Stimulated activated naive CD4-positive, alpha-beta T cell treated with Interleukin-2 at 50 U/mL for 16 hours (primary cell): ENCODE data around the gene SLC51A.
A peak's percentile ranks its signal among the peaks of the same experiment; 100 is the strongest.

ENCODE experiments used
- DNase-seq: peaks from one replicate; lab custom pipeline; 2025; lab: John Stamatoyannopoulos, UW

The SLC51A gene

DNA sequence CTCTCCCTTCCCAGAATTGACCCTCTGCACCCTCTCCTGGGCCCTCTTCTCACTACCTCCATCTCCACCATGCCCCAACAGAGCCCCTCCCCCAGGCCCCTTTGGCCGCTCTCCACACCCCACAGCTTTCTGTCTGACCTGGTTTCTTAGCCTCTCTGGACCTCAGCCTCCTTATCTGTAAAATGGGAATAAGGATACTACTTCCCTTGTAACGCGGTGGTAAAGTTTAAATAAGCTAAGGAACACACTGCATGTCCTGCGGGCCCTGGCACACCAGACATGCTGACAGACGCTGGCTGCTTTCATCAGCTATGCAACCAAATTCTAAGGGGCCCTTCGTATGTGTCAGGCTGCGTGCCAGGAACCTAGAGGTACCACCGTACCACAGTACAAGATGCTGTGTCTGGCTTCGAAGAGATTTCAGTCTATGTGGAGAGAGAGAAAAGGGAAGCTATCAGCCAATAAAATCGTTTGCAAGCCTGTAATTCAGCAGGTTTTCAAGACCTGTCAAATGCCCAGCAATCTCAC is 777 bp upstream of the SLC51A start:
- no peak for DNase-seq

DNA sequence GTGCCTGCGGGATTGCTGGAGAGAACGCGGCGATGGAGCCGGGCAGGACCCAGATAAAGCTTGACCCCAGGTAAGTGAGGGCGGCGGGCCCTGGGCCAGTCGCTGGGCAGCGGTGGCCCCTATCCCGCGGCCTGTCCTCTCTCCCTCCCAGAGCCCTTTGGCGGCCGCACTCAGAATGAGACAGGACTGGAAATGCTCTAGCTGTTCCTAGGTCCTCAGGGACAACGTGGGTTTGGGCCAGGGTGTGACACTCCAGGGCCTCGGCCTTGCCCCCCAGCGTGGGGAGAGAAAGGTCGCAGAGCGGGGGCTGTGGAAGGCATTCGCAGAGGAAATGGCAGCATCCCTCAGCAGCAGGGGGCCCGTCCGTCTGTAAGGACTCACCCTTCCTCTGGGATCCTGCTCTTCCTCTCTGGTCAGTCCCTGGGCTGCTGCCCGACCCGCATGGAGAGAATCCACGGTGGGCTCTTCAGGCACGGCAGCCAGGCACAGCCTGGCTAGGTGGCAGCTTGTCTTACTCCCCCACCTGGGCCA is 412 bp downstream of the SLC51A start:
- DNase-seq: no peak

GRCh38 chr3:196217307-196218154 is 1.2 kb downstream of the SLC51A start:
- DNase-seq: no peak

DNA sequence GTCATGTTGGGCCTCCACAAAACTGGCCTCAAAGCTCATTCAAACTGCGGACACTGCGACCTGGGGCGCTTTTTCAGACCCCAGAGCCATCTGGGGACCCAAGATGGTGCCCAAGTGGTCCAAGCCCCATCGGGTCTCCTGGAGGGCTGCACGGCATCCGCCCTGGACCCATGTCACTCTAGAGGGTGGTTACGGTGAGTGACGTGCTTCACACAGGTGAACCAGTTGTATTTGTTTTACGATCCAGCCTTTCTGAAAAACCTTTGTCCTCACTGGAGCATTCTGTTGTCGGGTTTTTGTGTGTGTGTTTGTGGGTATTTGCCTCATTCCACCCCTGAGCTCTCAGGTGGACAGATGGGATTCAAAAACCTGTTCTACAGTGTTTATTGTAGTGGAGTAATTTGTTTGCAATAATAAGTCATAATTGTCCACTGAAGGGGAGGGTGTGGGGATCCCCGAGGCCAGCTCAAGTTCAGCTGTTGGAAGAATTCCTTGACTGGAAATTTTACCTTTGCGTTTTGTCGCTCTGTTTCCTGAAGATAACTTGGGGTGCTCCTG is 1.9 kb downstream of the SLC51A start:
- no peak for DNase-seq

DNA sequence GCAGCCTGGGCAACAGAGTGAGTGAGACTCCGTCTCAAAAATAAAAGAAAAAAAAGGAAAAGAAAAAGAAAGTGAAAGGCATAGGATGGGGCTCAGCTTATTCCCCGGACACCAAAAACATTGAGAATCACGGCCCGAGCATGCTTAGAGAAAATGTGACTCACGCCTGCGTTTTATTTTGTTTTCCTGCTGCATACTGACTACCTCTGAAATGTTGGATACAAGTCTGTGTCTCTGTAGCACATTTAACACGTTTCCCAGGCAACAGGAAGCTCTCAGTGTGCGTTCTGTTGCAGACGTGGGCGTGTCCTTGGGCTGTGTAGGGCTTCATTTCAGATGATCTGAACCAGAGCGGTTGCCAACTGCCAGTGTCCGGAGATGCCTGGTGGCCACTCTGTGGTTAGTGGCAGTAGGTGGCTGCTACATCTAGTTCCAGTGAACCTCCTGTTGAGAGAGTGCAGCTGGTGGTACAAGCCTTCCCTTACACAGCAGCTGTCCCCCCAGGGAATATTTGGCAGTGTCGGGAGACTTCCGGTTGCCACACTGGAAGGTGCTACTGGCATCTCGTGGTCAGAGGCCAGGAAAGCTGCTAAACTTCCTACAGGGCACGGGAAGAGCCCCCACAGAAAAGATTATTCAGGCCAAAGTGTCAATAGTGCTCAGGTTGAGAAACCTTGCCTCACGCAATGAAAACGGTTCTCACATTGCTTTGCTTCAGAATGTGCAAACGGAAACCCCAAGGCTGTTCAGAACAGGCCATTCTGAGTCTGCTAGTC is 3.0 kb downstream of the SLC51A start:
- DNase-seq: peak; percentile 41

- no peak for DNase-seq
Measured at GRCh38 chr3:196219970-196220311, 3.6 kb downstream of the SLC51A start.

DNA sequence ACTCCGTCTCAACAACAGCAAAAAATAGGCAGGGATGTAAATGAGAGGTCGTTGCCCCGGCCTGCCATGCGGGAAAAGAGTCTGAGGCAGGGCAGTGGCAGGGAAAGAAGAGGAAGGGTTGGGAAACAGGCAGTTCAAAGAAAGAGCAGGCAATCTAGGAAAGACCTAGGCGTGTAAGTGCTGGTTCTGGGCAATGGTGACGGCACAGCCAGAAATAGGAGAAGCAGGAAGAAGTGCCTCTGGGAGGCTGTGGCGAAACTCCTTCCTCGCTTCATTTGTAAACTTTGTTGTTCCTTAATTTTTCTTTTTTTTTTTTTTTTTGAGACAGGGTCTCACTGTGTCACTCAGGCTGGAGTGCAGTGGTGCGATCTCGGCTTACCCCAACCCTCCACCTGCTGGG is 4.3 kb downstream of the SLC51A start:
- DNase-seq: no peak

DNA sequence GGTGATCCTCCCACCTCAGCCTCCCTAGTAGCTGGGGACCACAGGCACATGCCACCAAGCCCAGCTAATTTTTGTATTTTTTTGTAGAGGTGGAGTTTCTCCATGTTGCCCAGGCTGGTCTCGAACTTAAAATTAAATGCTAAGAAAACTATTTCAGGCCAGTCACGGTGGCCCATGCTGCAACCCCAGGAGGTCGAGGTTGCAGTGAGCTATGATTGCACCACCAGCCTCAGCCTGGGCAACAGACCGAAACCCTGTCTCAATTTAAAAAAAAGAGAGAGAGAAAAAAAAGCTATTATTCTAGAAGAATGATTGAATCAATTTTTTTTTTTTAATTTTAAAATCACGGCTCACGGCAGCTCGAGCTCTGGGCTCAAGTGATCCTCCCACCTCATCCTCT is 4.7 kb downstream of the SLC51A start:
- no peak for DNase-seq

DNA sequence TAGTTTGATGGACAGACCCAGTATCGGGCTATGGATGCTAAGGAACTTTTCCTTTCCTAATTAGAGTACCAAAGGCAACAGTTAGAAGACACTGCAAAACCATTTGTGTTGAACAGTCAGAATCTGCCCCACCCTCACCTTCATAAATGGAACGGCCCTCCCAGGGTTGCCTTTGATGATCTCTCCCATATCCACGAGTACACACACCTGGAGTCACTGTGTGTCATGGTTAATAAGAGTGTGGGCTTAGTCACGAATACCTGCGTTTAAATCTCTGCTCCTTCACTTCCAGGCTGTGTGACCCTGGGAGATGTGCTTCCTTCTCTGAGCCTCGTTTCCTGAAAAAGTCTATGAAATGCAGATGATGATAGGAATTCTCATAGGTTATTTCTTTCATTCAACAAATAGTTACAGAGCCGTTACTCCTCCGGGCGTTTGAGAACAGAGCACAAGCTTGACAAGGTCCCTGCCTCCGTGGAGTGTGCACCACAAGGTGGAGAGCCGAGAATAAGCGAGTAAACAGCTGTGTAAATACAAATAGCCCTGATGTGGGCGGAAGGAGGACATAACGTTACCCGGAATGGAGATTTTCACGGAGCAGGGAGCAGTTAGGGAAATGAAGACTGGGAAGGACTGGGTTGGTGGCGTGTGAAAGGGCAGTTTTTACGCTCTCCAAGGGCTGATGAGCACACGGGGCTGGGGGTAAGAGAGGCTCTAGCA is 6.7 kb downstream of the SLC51A start:
- DNase-seq: no peak

- no peak for DNase-seq
Measured at GRCh38 chr3:196225086-196225485, 8.8 kb downstream of the SLC51A start.

GRCh38 chr3:196225763-196226364 is 9.5 kb downstream of the SLC51A start:
- DNase-seq: no peak

DNA sequence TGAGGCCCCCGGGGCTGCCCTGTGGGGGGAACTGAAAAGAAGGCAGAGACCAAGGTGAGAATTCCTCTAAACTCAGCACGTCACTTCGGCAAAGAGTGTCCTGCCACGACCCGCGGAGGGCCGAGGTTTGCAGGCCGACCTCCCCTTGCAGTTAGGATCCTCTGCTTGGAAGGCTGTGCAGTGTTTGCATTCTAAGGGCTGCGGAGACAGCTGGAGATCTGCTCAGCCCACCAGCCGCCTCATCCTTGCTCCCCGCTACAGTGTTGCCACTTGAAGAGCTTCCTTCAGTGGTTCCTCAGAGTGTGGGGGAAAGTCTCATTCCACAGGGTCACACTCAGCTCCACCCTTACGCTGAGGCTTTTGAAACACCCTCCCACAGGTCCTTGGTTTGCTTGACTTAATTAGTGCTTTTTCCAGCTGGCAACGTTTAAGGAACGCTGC is 10.8 kb downstream of the SLC51A start:
- DNase-seq: no peak

GRCh38 chr3:196227629-196228493 is 11.5 kb downstream of the SLC51A start:
- DNase-seq: no peak

DNA sequence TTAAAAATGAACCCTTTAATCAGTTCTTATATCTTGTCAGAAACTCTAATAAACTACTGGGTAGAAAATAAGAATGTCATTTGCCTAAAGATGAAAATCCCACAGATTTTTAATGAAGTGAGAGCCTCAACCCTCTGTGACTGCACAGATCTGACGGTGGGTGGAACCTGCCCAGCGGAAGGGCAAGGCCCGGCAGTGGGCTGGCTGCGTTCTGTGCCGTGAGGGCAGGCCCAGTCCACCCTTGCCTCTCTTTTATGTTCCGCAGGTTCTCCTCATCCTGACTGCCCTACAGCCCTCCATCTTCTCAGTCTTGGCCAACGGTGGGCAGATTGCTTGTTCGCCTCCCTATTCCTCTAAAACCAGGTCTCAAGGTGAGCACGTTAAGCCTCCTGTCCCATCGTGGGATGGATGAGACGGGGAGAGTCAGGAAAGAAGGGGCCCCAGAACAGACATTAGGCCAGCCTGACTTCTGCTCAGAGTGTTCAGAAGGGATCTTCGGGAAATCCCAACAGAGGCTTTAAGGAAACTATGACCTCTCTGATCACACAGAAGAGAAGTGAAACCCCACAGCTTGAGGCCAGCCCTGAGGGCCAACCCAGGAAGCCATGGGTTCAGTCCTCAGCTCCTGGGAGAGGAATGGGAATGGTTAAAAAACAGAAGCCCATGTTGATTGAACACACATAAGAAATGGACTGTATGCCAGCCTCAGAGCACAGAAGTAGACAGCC is 16.0 kb downstream of the SLC51A start:
- DNase-seq: no peak

- DNase-seq: no peak
Measured at GRCh38 chr3:196232882-196233251, 16.5 kb downstream of the SLC51A start.

DNA sequence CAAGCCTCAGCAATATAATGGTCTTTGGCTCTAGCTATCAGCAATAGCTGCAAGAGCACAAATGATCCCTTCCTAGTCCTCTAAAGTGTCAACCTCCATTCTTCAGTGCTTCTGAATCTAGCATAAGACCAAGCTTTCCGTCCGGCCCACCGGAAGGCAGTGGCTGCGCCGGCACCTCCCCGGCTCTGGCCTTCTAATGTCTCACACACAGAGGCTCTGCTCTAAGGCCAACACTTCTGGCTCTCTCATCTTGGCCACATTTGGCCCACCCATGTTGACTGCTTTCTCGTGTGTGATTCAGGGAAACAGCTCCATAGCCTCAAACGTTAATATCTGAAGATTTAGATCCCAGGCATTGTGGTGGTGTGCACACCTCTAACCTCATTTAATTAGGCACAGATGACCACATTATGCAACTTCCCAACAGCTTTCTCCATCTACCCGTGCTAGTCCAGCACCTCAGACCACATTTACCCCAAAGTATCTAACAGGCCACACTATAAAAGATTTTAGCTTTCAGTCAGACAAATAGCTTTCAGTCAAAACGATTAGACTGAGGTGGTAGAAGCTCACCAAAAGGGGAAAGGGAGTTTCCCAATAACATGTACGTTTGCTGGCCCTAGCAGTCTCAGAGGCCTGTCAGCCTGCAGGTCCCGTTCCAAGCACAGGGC is 19.3 kb downstream of the SLC51A start:
- DNase-seq: no peak

DNA sequence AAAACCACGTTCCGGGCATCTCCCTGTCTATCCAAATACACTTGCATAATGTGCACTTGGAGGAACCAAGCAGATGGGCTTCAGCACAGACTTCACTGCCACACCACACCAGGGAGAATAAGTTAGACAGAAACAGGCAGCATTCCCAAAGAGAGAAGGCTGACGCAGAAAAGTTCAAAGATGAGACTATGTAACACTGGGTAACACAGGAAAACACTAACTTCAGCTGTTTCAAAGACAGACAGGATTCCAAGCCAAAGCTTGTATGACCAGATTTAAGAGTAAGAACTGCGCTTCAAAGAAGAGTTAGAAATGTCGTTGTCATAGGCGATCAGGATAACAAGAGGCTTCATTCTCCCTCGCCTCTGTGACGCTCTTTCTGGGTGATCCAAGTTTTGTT is 19.9 kb downstream of the SLC51A start:
- no peak for DNase-seq

DNA sequence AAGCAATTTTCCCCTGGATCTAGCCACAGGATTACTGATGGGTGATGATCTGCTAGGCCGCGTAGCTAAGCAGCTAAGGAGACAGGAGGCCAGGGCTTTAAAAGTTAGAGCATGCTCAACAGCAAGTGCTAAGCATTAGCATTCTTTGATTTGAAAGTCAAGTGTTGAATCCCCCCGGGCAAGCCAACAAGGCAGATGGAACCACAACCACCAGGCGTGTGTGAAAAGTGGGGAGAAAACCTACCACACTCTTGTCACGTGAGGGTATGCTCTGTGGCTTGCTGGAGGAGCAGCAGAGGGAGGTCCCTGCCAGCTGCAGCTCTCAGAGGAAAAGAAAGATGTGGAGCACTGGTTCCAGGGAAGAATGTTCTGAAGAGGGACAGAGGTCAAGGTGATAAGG is 20.9 kb downstream of the SLC51A start:
- DNase-seq: no peak
